Nephron progenitor cell (in vitro differentiated cells): ENCODE results near the gene MAP2K2.
"Not testable (repeated sequence)": the region's sequence is repeated elsewhere in the genome, so short reads cannot be mapped to it uniquely, and the experiment has no call there.

Source experiments
- DNase-seq: peaks from one replicate; pipeline ENCODE4 v3.0.0; 2021
- H3K27ac Mint-ChIP-seq: 2 replicates; pipeline ENCODE4 v1.8.0; 2021; ENCODE audit warnings: mild to moderate bottlenecking, moderate library complexity, mixed read lengths
- H3K27me3 Mint-ChIP-seq: 2 replicates; pipeline ENCODE4 v1.8.0; 2021; ENCODE audit warnings: mild to moderate bottlenecking, low read depth, mixed read lengths; ENCODE audit not compliant: poor library complexity
- H3K36me3 Mint-ChIP-seq: 2 replicates; pipeline ENCODE4 v1.8.0; 2021; ENCODE audit warnings: low read depth, mixed read lengths
- H3K4me1 Mint-ChIP-seq: 2 replicates; pipeline ENCODE4 v1.8.0; 2021; ENCODE audit warnings: mixed read lengths
- H3K4me3 Mint-ChIP-seq: 2 replicates; pipeline ENCODE4 v1.8.0; 2021; ENCODE audit warnings: mild to moderate bottlenecking, moderate library complexity, mixed read lengths
- H3K9me3 Mint-ChIP-seq: 2 replicates; pipeline ENCODE4 v1.8.0; 2021; ENCODE audit warnings: mild to moderate bottlenecking, moderate library complexity, mixed read lengths
- TF ChIP-seq, protein P1 (sequence below): fragments of 200-600 bp; sonication (generic); IDR thresholded peaks from 2 replicates; pipeline ENCODE4 v1.5.0; 2021; ENCODE audit warnings: antibody characterized with exemption

Gene MAP2K2

DNA sequence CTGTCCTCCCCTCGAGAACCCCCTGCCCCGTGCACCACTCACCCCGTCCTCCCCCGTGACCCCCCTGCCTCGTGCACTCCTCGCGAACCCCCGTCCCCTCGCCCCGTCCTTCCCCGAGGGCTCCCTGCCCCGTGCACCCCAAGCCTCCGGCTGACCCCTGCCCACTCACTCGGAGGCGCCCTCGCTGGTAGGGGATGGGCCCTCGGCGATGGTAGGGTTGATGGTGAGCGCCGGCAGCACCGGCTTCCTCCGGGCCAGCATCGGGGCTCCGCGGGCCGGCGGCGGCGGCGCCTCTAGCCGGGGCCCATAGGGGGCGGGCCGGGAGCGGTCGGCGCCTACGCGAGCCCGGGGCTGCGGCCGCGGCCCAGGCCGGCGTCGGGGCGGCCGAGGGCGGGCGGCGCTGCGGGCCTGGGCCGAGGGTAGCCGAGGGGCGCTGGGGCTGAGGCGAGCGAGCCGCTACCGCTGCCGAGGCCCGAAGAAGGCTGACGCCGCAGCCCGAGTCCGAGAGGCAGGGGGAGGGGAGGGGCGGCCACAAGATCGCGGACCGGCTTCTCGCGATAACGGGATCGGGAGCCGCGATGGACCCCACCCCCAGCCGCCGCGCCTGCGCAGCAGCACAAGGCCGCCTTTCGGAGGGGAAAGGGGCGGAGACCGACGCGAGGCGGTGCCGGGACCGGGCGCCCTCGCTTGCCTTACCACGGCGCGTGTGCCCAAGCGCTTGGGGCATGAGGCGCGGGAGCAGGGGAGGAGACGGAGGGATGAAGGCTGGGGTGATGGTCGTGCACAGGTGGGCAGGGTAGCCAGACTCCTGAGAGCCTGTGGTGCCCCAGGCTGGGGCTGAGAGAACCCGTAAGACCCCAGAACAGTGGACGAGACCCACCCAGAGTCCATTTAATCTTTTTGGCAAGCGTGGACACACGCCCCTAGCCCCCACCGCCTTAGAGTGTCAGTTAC lies at the start of gene MAP2K2:
Gene MAP2K2, minus strand, starts transcription at position 508 of the 954 bp plus-strand sequence. Its CDS starts 247 bp downstream, at position 261.
- Mint-ChIP-seq H3K4me3 (peak within 1 kb of the TSS; percentile 99), H3K9me3 (no peaks in the 10 kb centered on the region), H3K27me3 (no peaks in the 10 kb centered on the region), H3K36me3 (peaks cover 9% of the 10 kb centered on the region), H3K4me1 (peaks cover 17% of the 10 kb centered on the region), H3K27ac (peak within 1 kb of the TSS; percentile 77)
- DNase-seq = peak; percentile 99
- TF ChIP-seq, protein P1, sequence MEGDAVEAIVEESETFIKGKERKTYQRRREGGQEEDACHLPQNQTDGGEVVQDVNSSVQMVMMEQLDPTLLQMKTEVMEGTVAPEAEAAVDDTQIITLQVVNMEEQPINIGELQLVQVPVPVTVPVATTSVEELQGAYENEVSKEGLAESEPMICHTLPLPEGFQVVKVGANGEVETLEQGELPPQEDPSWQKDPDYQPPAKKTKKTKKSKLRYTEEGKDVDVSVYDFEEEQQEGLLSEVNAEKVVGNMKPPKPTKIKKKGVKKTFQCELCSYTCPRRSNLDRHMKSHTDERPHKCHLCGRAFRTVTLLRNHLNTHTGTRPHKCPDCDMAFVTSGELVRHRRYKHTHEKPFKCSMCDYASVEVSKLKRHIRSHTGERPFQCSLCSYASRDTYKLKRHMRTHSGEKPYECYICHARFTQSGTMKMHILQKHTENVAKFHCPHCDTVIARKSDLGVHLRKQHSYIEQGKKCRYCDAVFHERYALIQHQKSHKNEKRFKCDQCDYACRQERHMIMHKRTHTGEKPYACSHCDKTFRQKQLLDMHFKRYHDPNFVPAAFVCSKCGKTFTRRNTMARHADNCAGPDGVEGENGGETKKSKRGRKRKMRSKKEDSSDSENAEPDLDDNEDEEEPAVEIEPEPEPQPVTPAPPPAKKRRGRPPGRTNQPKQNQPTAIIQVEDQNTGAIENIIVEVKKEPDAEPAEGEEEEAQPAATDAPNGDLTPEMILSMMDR = no peak

DNA sequence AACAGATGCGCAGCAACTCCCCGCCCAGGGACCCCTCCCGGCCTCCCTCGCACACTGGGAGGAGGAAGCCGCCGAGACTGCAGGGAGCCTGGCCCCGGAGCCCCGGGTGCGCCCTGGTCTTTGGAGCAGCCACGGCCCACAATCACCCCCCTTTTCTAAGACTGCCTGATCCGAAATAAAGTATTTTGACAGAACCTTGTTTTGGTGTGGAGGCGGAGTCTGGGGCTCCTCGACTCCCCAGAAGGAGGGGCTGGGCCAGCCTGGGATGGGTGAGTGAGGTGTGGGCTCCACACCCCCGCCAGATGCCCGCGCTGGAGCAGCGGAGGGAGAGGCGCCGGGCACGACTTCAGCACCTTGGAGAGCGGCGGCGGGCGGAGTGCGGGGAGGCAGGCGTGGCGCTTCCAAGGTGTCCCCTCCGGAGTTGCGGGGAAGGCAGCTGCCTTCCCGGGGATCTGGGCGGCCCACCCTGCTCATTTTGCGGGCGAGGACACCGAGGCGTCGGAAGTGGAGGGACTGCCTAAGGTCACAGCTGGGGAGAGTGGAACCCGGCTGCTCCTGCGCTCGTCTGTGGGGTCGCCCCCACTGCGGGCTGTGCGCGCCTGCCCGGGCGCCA lies 49.0 kb upstream of the MAP2K2 start:
- Mint-ChIP-seq H3K4me3 (no peak overlapping the region), H3K9me3 (no peaks in the 10 kb centered on the region), H3K4me1 (no peaks in the 10 kb centered on the region), H3K36me3 (no peaks in the 10 kb centered on the region), H3K27ac (no peak overlapping the region), H3K27me3 (peaks cover 51% of the 10 kb centered on the region)
- TF ChIP-seq, protein P1 = no peak
- DNase-seq = peak; percentile 98

DNA sequence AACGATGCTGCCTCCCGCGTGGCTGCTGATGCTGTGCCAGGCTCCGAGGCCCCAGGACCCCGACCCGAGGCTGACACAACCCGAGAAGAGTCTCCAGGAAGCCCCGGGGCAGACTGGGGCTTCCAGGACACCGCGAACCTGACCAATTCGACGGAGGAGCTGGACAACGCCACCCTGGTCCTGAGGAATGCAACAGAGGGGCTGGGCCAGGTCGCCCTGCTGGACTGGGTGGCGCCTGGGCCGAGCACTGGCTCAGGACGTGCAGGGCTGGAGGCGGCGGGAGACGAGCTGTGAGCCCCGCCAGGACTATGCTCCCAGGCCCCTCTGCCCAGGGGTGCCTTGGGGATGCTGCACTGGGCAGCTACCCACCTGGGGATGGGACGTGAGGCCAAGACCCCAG lies 47.8 kb upstream of the MAP2K2 start:
- H3K4me3 Mint-ChIP-seq = no peak overlapping the region
- no peaks in the 10 kb centered on the region for H3K9me3 Mint-ChIP-seq
- no peak overlapping the region for H3K27ac Mint-ChIP-seq
- peaks cover 51% of the 10 kb centered on the region for H3K27me3 Mint-ChIP-seq
- TF ChIP-seq, protein P1 = no peak
- H3K36me3 Mint-ChIP-seq = no peaks in the 10 kb centered on the region
- H3K4me1 Mint-ChIP-seq = no peaks in the 10 kb centered on the region
- DNase-seq = no peak

DNA sequence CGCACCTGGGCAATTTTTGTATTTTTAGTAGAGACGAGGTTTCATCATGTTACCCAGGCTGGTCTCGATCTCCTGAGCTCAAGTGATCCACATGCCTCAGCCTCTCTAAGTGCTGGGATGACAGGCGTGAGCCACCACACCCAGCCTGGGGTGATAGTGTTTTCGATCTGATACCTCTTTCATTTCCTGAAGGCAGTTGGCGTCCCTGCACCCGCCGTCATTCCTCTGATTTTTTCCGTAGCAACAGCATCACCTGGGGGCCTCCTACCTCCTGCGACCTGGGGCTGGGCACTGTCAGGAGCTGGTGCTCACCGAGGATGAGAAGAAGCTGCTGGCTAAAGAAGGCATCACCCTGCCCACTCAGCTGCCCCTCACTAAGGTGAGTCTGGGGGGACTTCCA lies 40.3 kb upstream of the MAP2K2 start:
- Mint-ChIP-seq H3K4me1 (no peaks in the 10 kb centered on the region), H3K4me3 (no peak overlapping the region), H3K36me3 (no peaks in the 10 kb centered on the region), H3K27ac (no peak overlapping the region), H3K9me3 (no peaks in the 10 kb centered on the region), H3K27me3 (peaks cover 70% of the 10 kb centered on the region)
- TF ChIP-seq, protein P1 = no peak
- no peak for DNase-seq

DNA sequence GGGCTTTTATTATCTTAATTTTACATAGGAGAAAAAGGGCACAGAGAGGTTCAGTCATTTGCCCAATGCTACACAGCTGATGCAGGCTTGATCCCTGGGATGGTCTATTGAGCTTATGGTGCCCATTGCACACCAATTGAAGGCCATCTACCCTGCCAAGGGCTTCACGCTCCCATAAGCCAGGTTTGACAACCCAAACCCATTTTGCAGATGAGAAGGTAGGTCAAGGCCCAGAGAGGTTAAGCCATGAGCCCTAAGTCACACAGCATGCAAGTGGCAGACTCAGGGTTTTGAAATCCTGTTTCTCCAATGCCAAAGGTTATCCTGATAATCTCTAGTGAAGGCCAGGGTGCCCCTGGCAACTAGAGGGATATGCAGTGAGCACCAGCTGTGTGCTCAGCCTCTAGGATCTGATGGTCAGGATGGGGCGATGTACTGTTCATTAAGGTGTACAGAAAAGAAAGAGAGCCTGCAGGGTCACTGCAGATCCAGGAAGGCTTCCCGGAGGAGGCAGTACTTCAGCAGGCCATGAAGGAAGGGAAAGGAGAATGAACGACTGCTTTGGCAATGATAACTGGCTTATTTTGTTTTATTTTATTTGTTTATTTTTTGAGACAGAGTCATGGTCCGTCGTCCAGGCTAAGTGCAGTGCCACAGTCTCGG lies 37.6 kb upstream of the MAP2K2 start:
- no peaks in the 10 kb centered on the region for H3K4me1 Mint-ChIP-seq
- H3K4me3 Mint-ChIP-seq = no peak overlapping the region
- no peak for DNase-seq
- H3K36me3 Mint-ChIP-seq = no peaks in the 10 kb centered on the region
- peaks cover 64% of the 10 kb centered on the region for H3K27me3 Mint-ChIP-seq
- no peaks in the 10 kb centered on the region for H3K9me3 Mint-ChIP-seq
- H3K27ac Mint-ChIP-seq = no peak overlapping the region
- TF ChIP-seq, protein P1 = no peak

DNA sequence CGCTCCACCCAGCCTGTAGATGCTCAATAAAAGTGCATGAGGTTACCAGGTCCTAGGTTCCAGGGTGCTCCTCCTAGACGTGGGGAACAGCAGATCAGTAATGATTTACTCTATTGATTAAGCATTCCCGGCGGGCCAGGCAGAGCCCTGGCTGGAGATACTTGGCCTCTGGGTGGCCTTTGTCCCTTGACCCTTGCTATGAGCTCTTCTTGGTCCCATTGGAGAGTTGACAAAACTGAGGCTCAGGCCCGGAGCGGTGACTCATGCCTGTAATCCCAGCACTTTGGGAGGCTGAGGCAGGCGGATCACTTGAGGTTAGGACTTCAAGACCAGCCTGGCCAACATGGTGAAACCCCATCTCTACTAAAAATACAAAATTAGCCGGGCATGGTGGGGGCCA lies 34.0 kb upstream of the MAP2K2 start:
- H3K4me3 Mint-ChIP-seq, H3K36me3 Mint-ChIP-seq, H3K27ac Mint-ChIP-seq, H3K4me1 Mint-ChIP-seq, H3K9me3 Mint-ChIP-seq, DNase-seq: not testable (repeated sequence)
- peaks cover 64% of the 10 kb centered on the region for H3K27me3 Mint-ChIP-seq
